Dedifferentiated amniotic fluid mesenchymal stem cell (primary cell): ENCODE results near the gene SPINK4.

ENCODE experiments used
- DNase-seq: peaks from one replicate; pipeline ENCODE4 v3.0.0-alpha.2; 2016; ENCODE audit errors: extremely low spot score

Gene SPINK4

GRCh38 chr9:33291901-33292300, 51.9 kb downstream of the SPINK4 start:
- no peak for DNase-seq

GRCh38 chr9:33293782-33294181, 53.8 kb downstream of the SPINK4 start:
- DNase-seq: no peak

- DNase-seq: no peak
Observed at GRCh38 chr9:33294670-33295432, 54.9 kb downstream of the SPINK4 start.

- DNase-seq: no peak
Observed at GRCh38 chr9:33295571-33295970, 55.6 kb downstream of the SPINK4 start.

GRCh38 chr9:33297432-33297831, 57.5 kb downstream of the SPINK4 start:
- no peak for DNase-seq
